ENCODE data around the gene RIPPLY1.

Gene RIPPLY1, protein sequence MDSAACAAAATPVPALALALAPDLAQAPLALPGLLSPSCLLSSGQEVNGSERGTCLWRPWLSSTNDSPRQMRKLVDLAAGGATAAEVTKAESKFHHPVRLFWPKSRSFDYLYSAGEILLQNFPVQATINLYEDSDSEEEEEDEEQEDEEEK

DNA sequence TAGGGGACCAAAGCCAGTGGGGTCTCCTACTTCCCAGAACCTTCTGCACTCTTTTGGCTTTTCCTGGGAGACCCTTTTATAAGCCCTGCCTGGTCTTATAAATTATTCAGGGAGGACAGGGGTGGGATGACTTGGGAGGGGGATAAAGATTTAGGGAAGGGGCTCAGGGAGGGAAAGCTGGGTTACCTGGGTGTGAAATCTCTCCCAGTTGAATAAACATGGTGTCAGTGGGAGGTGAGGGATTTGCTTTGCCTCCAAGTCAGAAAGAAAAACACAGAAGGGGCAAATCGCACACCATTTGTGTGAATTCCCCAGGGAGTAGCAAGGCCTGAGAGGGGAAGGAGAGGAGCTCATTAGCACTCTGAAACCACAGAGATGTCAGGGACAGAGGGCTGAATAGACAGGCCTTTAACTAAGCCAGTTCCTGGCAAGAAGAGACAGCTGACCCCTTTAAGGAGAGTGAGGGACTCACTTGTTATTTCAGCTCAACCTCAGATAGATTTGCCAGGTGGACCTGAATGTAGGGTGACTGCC lies at the start of gene RIPPLY1:
Gene RIPPLY1, minus strand, starts transcription at position 51 of the 534 bp plus-strand sequence. CDS start 54 bp downstream, outside the sequence.
- DNase-seq: no peak

DNA sequence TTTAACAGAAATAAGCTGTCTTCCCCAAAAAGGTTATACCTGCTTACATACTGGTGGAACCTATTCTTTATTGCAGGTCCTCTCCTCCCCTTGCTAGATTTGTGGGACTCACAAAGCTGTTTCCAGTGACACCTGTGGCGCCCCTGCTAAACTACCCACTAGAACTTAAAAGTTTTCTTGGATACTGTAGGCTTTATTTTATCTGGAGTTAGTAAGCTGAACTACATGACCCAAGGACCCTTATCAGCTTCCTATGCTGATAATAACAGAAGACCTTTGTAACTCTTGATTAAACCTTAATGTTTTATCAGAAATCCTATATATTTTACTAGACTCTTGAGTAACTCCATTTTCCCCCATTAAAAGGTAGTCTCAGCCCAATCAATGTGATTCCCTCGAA lies 49.4 kb upstream of the RIPPLY1 start:
- no peak for DNase-seq

DNA sequence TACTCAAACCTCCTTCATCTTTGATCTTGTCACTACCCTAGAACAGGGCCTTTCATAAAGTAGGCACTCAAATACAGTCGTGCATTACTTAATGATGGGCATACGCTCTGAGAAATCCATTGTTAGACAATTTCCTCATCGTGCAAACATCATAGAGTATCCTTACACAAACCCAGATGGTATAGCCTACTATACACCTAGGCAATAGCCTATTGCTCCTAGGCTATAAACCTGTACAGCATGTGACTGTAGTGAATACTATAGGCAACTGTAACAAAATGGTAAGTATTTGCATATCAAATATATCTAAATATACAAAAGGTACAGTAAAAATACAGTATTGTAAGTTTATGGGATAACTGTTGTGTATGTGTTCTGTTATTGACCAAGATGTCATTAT lies 48.9 kb upstream of the RIPPLY1 start:
- no peak for DNase-seq

DNA sequence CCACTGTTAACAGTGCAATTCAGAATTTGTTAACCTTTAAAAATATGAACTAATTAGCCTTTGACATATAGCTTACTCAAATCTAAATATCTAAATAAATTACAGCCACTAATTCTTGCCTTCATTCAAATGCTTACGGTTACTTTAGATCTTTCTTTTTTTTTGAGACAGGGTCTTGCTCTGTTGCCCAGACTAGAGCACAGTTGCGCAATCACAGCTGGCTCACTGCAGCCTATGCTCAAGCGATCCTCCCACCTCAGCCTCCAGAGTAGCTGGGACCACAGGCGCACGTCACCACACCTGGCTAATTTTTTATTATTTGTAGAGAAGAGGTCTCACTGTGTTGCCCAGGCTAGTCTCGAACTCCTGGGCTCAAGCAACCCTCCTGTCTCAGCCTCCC lies 48.1 kb upstream of the RIPPLY1 start:
- no peak for DNase-seq

DNA sequence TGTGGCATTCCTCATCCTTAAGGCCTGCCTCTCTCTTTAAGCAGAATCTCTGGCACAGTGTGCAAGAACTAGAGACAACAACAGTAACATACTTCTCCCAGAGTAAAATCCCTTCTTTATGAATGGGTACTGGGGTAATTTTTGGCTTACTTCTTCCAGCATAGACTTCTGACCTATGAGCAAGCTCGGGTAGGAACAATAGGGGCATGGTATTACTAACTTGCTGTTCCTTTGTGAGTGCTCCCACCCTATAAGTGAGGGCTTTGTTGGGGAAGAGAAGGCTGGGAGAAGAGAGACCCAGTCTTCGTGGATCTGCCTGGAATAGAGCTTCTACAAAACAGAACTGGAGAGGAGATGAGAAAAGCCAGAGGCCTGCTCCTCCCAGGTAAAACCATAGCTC lies 47.2 kb upstream of the RIPPLY1 start:
- no peak for DNase-seq

DNA sequence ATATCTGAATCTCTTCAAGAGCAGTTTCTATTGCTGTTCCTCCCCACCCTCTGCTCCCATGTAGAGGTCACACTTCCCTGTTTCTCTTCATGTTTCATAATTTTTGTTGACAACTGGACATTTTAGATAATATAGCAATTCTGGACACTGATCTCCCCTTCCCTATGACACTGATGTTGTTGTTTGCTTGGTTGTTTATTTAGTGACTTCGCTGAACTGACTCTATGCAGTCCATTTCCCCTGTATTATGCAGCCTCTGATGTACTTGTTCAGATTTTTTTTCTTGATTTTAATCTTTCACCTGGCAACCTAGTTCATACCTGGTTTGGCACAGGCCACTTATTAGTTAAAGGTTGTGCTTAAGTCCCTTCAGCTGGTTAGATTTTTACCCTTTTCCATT lies 46.2 kb upstream of the RIPPLY1 start:
- DNase-seq: no peak

DNA sequence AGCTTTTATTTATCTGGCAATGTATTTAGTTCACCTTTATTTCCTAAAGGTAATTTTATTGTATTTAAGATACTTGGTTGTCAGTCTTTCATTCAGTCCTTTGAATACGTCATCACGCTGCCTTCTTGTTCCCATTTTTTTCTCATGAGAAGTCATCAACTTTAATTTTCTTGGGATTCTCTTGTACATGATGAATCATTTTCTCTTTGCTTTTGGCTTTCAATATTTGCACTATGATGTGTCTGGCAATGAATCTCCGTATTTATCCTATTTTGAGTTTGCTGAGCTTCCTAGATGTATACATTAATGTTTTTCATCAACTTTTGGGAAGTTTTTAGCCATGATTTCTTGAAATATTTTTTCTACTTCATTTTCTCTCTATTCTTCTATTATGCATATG lies 45.5 kb upstream of the RIPPLY1 start:
- no peak for DNase-seq

DNA sequence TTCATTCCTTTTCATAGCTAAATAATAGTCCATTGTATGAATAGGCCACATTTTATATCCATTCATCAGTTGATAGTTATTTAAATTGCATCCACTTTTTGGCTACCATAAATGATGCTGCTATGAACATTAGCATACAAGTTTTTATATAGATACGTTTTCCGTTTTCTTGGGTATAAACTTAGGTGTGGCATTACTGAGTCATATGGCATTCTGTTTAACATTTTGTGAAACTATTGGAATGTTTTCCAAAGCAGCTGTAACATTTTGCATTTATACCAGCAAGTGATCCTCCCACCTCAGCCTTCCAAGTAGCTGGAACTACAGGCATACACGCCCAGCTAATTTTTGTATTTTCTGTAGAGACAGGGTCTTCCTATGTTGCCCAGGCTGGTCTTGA lies 43.3 kb upstream of the RIPPLY1 start:
- no peak for DNase-seq

DNA sequence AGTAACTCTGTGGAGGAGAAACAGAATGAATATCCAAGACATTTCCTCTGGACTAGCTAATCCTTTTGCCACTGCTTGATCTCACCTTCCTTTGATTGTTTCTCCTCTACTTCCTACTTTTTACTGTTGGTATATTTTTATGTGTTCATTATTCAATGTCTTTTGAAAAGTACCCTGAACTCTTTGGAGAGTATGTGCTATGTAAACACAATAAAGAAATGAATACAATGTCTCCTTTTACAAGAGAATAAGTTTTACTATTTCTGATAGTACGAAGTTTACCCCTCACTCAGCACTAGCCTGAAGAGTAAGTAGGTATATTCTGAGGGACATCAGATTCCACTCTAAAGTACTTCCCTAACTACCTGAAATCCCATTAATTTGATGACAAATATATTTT lies 36.9 kb upstream of the RIPPLY1 start:
- no peak for DNase-seq

DNA sequence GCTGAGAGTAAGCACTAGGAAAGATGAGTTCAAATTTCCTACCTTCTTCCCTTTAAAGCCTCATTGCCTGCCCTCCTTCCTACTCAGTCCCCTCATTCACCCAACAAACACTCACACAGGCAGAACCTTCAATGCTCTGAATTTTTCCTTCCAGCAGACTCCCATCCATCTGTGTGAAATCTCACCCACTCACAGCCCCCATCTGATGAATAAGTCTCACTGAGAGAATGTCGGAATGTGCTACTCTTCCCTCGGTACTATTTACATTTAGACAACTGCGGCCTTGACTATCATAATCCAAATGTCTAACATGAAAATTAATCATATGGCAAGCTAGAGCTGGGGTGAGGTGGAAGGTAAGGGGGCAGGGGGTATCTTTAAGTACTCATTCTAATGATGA lies 36.4 kb upstream of the RIPPLY1 start:
- DNase-seq: no peak

DNA sequence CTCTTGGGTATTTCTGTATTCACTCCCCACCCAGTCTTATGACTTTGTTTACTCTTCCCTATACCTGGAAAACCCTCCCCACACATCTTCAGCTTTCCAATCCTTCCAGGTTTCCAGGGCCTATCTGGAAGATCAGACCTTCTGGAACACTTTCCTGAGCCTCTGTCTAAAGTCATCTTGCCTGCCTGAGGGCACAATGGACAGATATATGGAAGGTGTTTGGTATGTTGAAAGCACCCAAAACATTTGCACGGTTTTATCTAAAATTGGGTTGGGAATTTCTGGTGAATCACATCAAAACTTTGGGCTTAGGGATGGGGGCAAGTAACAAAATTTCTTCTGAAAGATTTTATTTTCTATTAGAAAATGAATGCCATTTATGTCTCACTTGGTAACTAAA lies 33.1 kb upstream of the RIPPLY1 start:
- DNase-seq: no peak

DNA sequence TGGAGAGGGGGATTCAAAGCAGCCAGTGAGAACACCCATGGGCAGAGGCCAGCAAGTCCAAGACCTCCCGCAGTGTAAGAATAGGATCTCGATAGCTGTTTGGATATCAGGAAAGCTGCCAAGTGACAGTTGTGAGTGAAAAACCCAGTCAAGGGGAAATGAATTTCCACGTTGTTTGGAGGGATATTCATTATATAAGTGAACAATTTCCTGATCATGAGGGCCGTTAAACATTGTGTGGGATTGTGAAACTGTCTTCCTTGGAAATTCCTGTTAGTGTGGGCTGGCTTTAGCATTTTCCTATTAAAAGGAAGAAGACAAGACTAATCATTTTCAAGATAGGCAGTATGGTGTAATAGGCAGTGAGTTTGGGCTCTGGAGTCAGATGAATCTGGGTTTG lies 32.0 kb upstream of the RIPPLY1 start:
- no peak for DNase-seq

DNA sequence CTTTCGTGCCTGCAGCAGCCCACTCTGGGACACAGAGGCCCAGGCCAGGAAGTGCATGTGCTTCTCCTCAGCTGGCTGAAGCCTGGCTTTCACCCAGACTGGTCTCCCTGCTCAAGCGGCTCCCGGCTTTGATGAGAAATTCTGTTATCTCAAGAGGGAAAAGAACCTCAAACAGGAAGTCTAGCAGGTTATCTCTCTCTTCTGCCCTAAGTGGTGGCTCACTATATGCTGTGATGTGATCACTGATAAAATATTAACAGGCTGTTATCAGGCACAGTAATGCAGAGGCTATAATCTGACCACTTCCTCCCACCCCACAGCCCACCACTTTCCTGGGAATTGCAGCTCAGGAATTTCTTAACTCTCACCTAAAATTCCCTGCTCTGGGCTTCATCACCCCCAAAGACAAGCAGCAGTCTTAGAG lies 30.4 kb upstream of the RIPPLY1 start:
- no peak for DNase-seq

DNA sequence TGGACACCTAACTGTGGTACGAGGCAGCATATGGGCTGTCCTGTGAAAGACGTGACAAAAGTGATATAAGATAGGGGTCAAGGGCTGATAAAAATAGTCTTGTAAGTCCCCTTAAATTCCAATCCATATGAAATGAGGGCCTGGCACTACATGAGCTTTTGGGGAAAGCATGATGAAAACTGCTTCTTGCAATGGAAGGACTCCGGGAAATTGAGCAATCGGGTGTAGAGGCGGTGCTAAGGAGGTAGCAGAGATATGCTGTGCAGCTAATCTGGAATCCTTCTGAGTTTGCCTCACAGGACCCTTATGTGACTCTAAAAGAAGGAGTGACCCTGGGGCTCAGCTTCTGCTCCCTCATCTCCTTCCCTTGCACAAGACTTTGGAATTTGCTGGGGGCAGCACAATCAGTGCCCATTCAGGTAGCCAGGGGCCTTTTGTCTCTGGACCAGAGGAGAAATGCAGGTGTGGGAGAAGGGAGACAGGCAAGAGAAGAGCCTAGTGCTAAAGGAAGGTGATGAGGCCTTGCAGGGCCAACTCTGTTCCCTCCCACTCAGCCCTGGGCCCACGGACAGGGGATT lies 29.9 kb upstream of the RIPPLY1 start:
- no peak for DNase-seq

DNA sequence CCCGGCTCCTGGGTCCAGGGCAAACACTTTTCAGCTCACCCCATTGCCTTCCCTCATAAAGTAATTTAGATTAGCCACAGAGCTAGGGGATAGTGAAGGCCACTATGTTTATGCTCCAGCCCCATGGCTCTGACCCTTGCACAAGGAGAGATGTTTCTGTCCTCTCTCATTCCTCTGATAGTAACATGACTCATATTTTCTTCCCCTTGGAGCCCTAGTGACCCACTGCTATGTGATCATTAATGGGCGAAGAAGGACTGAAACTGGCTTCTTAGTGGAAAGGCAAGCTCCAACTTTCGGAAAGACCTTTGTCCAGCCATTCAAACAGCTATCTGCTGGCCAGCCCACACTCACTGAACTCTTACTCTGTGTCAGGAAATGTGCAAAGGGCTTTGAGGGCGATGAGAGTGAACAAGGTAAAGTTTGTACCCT lies 29.4 kb upstream of the RIPPLY1 start:
- DNase-seq: no peak

DNA sequence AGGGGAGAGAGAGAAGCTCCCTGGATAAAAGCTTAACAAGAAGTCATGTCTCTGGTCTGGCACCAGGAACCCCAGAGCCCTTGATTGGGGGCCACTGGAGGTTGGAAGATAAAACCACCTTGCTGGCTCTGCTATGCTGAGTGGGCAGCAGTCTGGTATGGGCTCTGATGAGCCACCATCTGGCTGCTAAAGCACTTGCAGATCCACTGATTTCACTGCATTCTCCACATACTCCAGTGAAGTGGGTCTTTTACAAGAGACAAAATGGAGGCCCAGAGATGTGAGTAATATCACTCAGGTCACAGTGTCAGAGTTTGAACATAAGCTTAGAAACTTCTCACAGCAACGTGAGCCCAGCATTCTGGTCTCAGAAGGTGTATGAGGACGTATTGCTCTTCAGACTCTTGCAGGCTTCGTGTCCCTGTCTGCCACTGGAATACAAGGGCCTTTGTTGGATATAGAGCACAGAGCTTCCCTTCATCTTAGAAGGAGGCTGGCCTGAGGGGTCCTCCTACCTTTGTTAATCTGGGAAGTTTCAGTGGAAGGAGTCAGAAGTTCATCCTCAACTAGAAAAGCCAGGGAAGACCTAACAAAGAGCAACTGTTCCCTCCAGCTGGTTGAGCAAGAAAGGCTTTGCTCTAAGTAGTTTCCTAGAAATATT lies 28.8 kb upstream of the RIPPLY1 start:
- DNase-seq: no peak

DNA sequence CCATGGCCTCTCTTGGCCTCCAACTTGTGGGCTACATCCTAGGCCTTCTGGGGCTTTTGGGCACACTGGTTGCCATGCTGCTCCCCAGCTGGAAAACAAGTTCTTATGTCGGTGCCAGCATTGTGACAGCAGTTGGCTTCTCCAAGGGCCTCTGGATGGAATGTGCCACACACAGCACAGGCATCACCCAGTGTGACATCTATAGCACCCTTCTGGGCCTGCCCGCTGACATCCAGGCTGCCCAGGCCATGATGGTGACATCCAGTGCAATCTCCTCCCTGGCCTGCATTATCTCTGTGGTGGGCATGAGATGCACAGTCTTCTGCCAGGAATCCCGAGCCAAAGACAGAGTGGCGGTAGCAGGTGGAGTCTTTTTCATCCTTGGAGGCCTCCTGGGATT lies 25.1 kb upstream of the RIPPLY1 start:
- DNase-seq: no peak

DNA sequence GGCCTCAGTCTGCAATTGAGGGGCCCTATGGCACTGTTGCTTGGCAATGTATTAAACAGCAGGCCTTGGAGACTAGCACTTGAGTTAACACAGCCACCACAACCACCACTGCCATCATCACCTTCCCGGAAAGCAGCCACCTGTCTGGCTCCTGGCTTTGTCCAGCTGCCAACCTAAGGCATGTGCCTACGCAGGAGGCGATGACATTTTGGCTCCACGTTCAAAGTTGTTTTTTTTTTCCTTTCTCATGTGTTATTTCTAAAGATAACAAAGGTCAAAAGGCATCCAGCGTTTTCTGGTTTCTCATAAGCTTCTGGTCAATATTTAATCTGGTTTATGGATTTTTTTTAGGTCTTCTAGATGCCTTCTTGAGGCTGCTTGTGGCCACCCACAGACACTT lies 24.6 kb upstream of the RIPPLY1 start:
- DNase-seq: no peak

DNA sequence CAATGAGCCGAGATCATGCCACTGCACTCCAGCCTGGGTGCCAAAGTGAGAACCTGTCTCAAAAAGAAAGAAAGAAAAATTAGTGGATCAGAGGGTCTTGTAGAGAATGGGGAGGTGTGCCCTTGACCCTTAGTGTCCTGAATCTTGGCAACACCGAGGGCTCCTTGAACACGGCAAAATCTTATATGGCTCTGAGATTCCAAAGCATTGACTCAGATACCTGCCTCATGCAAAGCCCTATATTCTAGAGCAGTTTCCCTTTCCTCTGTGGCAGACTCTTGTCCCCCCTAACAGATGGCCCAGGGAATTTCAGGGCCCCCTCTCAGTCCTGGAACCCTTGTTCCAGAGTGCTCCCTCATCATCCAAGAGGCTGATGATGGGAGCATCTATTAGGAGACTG lies 23.9 kb upstream of the RIPPLY1 start:
- DNase-seq: no peak

DNA sequence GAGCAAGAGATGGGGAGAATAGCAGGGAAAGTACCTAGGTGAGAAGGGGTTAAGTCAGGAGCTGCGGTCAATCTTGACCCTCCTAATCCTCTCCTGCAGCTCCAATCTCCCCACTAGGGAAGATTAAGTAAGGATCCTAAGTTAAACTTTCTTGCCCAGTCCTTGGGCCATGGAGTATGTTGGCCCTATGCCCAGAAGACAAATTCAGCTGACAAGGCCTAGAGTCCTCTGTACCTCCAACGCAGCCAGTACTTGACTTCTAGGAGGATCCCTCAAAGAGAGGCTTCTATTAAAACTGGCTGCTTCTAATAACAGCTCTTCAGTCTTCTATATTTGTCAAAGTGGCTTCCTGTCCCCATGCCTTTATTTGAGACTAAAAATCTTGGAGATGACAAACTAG lies 18.5 kb upstream of the RIPPLY1 start:
- no peak for DNase-seq

DNA sequence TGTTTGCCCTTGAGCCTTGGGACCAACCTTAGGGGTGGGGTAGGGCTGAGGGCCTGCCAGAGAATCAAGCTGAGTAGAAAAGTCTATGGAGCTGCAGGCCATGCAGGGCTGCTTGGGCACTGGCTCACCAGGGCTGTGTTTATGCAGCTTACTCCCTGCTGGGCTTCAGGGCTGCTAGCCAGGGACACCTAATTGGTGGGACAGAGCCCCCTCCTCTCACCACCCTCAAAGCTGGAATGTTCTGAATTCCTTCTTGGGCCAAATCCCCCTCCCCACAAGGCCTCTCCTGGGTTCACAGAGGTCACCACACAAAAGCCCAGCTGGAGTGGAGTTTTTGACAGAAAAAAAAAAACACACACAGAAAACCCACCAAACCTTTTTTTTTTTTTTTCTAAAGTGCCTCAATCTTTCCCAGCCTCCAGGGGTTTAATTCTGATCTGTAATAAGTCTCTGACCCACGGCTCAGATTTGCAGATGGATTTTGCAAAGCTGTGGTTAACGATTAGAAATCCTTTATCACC lies 16.9 kb upstream of the RIPPLY1 start, which contains the start of gene CLDN2:
Gene CLDN2, plus strand, starts transcription at position 471 of the 521 bp plus-strand sequence. CDS start 7,827 bp downstream, outside the sequence.
- no peak for DNase-seq

DNA sequence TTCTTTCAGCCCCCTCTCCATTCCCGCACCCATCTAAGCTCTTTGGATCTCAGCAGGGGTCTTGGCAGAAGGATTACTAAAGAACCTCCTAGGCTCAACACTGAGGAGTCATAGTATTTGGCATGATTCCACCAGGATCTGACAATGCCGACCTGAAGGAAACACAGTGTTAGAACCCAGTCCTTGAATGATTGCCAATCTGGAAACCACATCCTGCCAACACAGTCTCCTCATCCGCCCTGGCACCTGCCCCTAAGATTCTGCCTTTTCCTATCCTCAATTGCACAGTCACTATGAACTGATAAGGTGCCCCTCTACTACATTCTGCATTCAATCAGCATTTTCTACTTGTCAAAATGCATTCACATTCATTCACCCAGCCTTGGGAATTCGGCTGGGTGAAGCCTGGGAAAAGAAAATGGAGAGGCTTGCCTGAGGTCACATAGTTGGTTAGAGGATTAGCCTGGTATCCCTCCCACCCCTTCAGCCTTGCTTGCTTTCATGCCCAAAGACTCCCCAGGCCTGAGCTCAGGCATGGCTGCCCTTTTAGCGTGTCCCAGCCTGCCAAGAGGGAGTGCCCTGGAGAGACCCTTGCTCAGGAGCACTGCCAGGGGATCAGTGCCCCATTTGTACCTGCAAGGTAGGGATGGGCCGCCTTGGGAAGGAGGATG lies 14.8 kb upstream of the RIPPLY1 start:
- no peak for DNase-seq

DNA sequence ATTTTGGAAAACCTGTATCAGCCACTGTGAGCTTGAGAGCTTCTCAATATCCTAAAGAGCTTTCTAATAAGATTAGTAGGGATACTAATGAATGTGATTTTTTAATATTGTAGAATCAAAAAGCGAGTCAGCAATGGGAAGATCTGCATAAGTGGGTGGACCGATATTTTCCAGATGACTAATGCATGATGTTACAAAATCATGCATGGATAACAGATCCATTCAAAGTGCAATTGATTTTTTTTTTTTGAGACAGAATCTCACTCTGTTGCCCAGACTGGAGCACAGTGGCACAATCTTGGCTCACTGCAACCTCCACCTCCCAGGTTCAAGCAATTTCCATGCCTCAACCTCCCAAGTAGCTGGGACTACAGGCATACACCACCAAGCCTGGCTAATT lies 9.7 kb upstream of the RIPPLY1 start:
- no peak for DNase-seq

DNA sequence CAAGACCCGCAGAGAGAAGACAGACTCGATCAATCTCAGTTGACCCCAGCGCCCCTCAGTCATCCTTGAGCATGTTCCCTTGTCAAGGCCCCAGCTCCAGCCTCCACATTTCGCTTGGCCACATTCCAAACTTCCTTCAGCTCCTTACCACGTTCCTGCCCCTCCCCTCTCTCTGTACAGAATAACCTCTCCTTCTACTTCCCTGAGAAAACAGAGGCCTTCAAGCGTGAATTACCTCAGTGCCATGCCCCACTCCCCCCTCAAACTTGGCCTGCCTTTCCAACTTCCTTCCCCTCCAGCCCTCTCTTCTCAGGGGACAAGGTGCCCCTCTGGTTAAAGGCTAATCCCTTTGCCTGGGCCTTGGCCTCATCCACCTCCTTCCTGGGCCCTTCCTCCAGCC lies 3.2 kb upstream of the RIPPLY1 start:
- no peak for DNase-seq
